A673 (cell line): ENCODE results near the gene OSBP.

ENCODE experiments used
- EZH2 ChIP-seq: fragments of 200-600 bp; sonication (generic); IDR thresholded peaks from 2 replicates; pipeline ENCODE4 v1.6.1; 2017; ENCODE audit warnings: borderline replicate concordance, low read depth, mild to moderate bottlenecking, mixed read lengths, antibody characterized with exemption, low read length; ENCODE audit not compliant: poor library complexity, severe bottlenecking
- TF ChIP-seq, protein P1 (sequence below): fragments of 300-800, 200-600 bp; sonication (generic); conservative IDR thresholded peaks from 2 replicates; pipeline ENCODE4 v1.5.1; 2017; ENCODE audit warnings: low read depth, mild to moderate bottlenecking, antibody characterized with exemption, low read length, moderate library complexity, mixed read lengths

DNA sequence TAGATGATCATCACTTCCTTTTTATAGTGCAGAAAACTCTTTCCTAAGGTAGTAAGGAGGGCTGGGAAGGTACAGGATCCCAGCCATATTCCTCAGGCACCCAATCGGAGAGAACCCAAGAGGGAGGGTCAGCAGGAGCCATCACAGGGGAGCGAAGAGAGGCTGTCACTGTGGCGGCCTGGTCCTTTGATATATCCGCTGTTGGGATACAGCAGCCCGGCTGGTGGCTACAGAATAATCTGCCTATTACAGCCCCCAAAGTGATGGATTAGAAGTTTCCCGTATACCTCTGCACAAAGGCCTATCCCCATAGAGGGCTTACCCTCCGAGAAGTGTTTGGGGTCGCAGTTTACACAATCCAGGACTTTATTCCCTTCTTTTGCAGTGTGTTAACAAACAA is 55.7 kb downstream of the OSBP start:
- TF ChIP-seq EZH2: no peak
- TF ChIP-seq, protein P1, sequence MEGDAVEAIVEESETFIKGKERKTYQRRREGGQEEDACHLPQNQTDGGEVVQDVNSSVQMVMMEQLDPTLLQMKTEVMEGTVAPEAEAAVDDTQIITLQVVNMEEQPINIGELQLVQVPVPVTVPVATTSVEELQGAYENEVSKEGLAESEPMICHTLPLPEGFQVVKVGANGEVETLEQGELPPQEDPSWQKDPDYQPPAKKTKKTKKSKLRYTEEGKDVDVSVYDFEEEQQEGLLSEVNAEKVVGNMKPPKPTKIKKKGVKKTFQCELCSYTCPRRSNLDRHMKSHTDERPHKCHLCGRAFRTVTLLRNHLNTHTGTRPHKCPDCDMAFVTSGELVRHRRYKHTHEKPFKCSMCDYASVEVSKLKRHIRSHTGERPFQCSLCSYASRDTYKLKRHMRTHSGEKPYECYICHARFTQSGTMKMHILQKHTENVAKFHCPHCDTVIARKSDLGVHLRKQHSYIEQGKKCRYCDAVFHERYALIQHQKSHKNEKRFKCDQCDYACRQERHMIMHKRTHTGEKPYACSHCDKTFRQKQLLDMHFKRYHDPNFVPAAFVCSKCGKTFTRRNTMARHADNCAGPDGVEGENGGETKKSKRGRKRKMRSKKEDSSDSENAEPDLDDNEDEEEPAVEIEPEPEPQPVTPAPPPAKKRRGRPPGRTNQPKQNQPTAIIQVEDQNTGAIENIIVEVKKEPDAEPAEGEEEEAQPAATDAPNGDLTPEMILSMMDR: no peak
